Measurements from ENCODE around the gene SLC29A4. TPM values are rescaled to one million over a fixed set of nuclear protein-coding genes. Genes with fewer than 3 reads are reported as not detected.

The SLC29A4 gene
- total RNA-seq, 1 experiment from 2014 or later: 6.9 TPM

GRCh38 chr7:5352440-5353010, 69.8 kb downstream of the SLC29A4 start:
- no peak for DNase-seq (ENCODE audit: low read depth)

GRCh38 chr7:5354460-5355232, 71.9 kb downstream of the SLC29A4 start:
- DNase-seq (ENCODE audit: low read depth): no peak

Other genes with a start within 250 kb of the SLC29A4 start
- 6.9 and 7.9 TPM in 2 replicates for gene RBAK, start 237.1 kb upstream of the SLC29A4 start, total RNA-seq (2014; rRNA removed; shearing (Covaris generic))
- 44.9 and 55.8 TPM in 2 replicates for gene WIPI2, start 92.7 kb upstream of the SLC29A4 start, total RNA-seq (2014; rRNA removed; shearing (Covaris generic))
- 10.9 and 21.3 TPM in 2 replicates for gene TNRC18, start 140.9 kb downstream of the SLC29A4 start, total RNA-seq (2014; rRNA removed; shearing (Covaris generic))
- gene FBXL18, start 230.9 kb downstream of the SLC29A4 start, total RNA-seq (2014; rRNA removed; shearing (Covaris generic)): 7.3 and 9.9 TPM in 2 replicates
- 4,982 and 5,940 TPM in 2 replicates for gene ACTB, start 247.7 kb downstream of the SLC29A4 start, total RNA-seq (2014; rRNA removed; shearing (Covaris generic))